SH-SY5Y (cell line): ENCODE data around the gene C1QTNF7.

ENCODE experiments used
- GATA2 ChIP-seq: IDR thresholded peaks from 2 replicates; pipeline ENCODE4 v1.6.1; 2011; ENCODE audit warnings: mild to moderate bottlenecking, low read depth, low read length
- GATA3 ChIP-seq: IDR thresholded peaks from 2 replicates; pipeline ENCODE4 v1.6.1; 2011; ENCODE audit warnings: low read depth, mild to moderate bottlenecking, low read length, moderate library complexity

DNA sequence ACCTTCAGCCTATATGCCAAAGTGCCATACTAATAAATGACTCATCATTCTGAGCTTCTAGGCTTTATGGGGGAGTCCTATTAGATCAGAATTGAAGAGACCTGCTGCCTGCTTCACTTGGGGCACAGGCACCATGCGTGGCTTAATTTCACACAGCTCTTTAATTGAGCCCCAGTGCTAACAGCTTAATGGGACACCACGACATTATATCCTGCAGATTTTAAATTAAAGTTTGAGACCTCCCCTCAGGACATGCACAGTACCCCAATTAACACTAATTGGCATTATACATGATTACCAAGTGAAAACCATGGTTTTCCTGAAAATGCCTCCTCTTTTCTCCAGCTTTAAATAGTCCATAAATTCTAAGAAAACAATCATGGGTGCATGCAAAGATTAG is 6.8 kb downstream of the C1QTNF7 start:
- TF ChIP-seq GATA2 = no peak
- TF ChIP-seq GATA3 = no peak
